ENCODE measurements around the gene LMO7.
"Not testable (repeated sequence)": the region's sequence is repeated elsewhere in the genome, so short reads cannot be mapped to it uniquely, and the experiment has no call there.

The LMO7 gene

GRCh38 chr13:75645141-75645540 is 9.0 kb downstream of the LMO7 start:
- H3K27ac ChIP-seq, result no peak overlapping the region
- no peak for DNase-seq (ENCODE audit: low read depth, low spot score)

- H3K27ac ChIP-seq, result no peak overlapping the region
- no peak for DNase-seq (ENCODE audit: low read depth, low spot score)
Observed at GRCh38 chr13:75647126-75647784, 11.1 kb downstream of the LMO7 start.

GRCh38 chr13:75648446-75648845 is 12.3 kb downstream of the LMO7 start:
- H3K27ac ChIP-seq, result no peak overlapping the region
- no peak for DNase-seq (ENCODE audit: low read depth, low spot score)

DNA sequence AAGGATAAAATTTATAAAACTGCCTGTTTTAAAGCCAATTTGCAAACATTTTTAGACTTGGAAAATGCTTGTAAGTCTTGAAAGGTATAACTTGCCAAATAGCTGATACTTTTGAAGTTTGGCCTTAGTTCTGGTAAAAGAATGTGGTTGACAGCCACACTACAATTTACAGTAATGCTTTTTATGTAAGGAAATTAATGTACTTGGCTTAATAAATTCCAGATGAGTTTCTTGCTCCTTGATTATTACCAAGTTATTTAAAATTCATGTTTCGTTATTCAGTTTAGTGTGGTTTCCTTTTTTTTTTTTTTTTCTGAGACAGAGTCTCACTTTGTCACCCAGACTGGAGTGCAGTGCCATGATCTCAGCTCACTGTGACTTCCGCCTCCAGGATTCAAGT is 14.9 kb downstream of the LMO7 start:
- no peak overlapping the region for H3K27ac ChIP-seq
- no peak for DNase-seq (ENCODE audit: low read depth, low spot score)

DNA sequence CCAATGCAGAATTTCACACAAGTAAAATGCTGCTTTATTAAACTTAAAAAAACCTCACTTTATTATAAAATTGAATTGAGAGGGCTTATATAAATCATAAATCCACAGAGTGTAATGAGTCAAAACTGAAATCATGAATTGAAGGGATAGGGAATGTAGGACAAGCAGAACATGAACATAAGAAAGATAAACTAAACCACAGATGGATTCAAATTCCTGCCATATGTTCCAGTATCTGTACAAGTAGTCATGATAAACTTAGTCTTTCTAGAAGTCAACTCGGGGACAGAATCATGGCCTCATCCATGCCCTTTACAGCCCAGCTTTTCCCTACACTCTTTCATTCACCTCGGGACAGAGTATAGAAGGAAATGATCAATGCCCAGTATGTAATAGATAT is 16.6 kb downstream of the LMO7 start:
- DNase-seq (ENCODE audit: low read depth, low spot score), result no peak
- H3K27ac ChIP-seq, result no peak overlapping the region

DNA sequence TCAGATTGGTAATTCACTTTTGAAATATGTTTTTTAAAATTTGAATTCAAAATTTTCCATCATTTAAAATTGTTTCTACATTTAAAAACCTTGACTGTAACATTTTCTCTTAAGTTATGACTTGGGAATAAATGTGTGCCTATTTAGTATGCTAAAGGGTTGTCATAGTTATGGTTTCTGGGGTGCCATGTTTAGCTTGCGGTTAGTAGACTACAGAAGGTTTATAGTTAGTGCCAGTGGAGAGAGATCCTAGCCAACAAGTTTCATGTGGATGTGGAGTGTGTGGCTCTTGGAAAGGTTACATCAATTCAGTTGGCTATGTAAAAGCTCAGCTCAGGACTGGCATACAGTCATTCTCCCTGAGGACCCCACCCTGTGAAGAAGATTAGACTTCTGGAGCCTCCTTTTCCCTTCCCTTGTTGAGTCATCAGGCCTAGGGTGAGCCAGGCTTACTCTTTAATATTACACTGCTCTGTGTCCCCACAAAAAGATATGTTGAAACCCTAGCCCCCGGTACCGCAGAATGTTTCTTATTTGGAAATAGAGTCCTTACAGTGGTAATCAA is 20.4 kb downstream of the LMO7 start:
- no peak for DNase-seq (ENCODE audit: low read depth, low spot score)
- H3K27ac ChIP-seq, result no peak overlapping the region

DNA sequence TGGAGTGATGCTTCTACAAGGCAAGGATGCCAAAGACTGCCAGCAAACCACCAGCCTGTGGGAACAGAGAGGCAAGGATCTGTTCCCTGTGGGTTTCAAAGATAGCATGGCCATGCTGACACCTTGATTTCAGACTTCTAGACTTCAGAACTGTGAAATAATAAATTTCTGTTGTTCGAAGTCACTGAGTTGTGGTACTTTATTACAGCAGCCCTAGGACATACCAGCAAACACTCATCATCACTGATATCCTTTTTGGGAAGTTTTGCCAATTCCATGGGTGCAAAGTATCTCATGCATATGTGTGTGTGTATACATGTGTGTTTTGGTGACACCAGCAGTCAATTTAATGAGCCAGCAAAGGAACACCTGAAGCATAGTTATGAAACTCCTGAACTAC is 21.0 kb downstream of the LMO7 start:
- no peak overlapping the region for H3K27ac ChIP-seq

GRCh38 chr13:75660694-75661093 is 24.6 kb downstream of the LMO7 start:
- H3K27ac ChIP-seq, result no peak overlapping the region

More for the DNA sequence above, 21.0 kb downstream of the LMO7 start:
- DNase-seq (ENCODE audit: low read depth, low spot score), result no peak

DNA sequence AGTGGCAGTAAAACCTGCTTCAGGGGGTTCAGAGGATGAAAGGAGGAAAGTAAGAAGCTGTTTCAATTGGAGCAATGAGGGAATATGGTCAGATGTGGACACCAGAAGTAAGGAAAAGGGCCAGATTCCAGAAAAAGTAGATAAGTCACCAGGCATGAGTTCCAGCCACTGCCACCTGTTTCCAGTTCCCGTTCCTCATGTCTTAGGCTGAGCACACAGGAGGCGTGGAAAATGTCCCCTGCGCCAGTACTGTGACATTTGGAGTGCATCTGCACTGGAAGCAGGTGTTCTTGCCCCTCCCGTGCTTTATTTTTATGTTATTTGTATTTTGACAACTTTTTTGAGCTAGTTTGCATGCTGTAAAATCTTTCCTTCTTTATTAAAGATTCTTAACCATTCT is 25.3 kb downstream of the LMO7 start:
- no peak for DNase-seq (ENCODE audit: low read depth, low spot score)
- H3K27ac ChIP-seq, result no peak overlapping the region

More at GRCh38 chr13:75660694-75661093, 24.6 kb downstream of the LMO7 start:
- no peak for DNase-seq (ENCODE audit: low read depth, low spot score)

- peak; percentile 64 for DNase-seq (ENCODE audit: low read depth, low spot score)
- peak overlapping the region; percentile 70 for H3K27ac ChIP-seq
Observed at GRCh38 chr13:75666646-75667351, 30.7 kb downstream of the LMO7 start.

DNA sequence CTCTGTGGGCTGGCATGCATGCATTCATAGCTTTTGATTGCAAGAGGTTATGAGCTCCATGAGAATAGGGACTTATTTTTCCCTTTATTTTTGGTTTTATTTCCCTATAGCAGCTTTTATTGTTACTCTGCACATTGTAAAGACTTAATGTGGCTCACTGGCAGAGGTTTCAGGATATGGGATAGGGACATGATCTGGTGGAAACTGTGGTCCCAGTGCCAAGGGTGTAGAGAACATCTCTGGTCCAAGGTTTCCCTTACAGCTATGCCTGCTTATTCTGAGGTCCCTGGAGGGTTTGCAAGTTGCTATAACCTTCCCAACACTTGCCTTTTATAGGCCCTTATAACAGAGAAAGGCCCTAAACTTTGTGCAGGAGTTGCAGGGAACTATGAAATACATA is 33.6 kb downstream of the LMO7 start:
- H3K27ac ChIP-seq, result no peak overlapping the region
- no peak for DNase-seq (ENCODE audit: low read depth, low spot score)

- no peak overlapping the region for H3K27ac ChIP-seq
- DNase-seq (ENCODE audit: low read depth, low spot score), result no peak
Observed at GRCh38 chr13:75670496-75670895, 34.4 kb downstream of the LMO7 start.

GRCh38 chr13:75675421-75675820 is 39.3 kb downstream of the LMO7 start:
- DNase-seq (ENCODE audit: low read depth, low spot score), result no peak
- H3K27ac ChIP-seq, result no peak overlapping the region

DNA sequence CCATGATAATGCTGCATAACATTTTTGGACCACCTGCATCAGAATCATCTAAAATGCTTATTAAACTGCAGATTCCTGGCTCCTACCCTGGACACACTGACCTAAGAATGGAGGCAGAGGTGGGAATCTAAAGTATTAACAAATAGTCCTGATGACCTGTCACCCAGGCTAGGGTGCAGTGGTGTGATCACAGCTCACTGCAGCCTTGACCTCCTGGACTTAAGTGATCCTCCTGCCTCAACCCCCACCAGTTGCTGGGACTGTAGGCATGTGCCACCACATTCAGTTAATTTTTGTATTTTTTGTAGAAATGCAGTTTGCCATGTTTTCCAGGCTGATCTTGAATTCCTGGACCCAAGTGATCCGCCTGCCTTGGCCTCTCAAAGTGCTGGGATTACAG is 43.3 kb downstream of the LMO7 start:
- H3K27ac ChIP-seq, result no peak overlapping the region
- no peak for DNase-seq (ENCODE audit: low read depth, low spot score)

- not testable (repeated sequence) for DNase-seq (ENCODE audit: low read depth, low spot score); H3K27ac ChIP-seq
Observed at GRCh38 chr13:75680251-75680650, 44.1 kb downstream of the LMO7 start.

GRCh38 chr13:75682326-75682725 is 46.2 kb downstream of the LMO7 start:
- DNase-seq (ENCODE audit: low read depth, low spot score), result no peak
- no peak overlapping the region for H3K27ac ChIP-seq

DNA sequence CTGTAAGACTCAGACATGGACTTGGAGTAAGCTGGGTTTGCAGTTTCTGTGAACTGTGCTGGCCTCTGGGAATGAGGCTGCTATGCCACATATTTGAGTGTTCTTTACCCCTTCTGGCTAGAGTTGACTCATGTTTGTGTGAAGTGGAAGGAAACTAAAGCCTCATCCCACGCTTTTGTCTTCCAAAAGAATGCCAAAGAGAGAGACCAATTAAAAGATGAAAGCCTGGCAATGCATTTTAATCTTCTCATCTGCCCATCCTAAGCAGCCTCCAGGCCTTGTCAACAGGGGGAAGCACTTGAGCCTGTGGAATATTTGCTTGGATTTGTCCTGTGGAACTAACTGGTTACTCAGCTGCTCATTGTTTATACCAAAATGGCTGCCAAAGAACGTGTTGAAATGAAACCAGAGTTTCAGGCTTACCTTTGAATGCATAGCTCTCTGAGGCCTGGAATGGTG is 49.1 kb downstream of the LMO7 start:
- peak overlapping the region; percentile 79 for H3K27ac ChIP-seq
- DNase-seq (ENCODE audit: low read depth, low spot score), result peak; percentile 66

- no peak for DNase-seq (ENCODE audit: low read depth, low spot score)
- H3K27ac ChIP-seq, result no peak overlapping the region
Observed at GRCh38 chr13:75687150-75687763, 51.1 kb downstream of the LMO7 start.

GRCh38 chr13:75689686-75690085 is 53.6 kb downstream of the LMO7 start:
- H3K27ac ChIP-seq, result peak overlapping the region; percentile 83
- DNase-seq (ENCODE audit: low read depth, low spot score), result no peak

DNA sequence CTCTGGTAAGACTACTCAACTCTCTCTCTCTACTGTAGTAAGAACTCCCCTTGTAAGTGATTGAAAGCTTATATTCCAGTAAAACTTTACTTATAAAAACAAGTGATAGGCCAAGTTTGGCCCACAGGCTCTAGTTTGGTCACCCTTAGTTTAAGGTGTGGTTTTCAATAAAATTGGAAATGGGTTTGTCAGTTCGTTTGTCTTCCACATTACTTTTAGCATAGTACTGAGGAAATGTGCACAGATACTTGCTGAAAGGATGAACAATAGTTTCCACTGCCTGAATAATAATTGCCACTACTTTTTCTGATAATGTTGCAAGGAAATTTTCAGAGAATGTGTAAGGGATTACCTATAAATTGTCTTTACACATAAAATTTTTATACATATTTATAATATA is 54.5 kb downstream of the LMO7 start:
- peak overlapping the region; percentile 83 for H3K27ac ChIP-seq
- DNase-seq (ENCODE audit: low read depth, low spot score), result no peak

DNA sequence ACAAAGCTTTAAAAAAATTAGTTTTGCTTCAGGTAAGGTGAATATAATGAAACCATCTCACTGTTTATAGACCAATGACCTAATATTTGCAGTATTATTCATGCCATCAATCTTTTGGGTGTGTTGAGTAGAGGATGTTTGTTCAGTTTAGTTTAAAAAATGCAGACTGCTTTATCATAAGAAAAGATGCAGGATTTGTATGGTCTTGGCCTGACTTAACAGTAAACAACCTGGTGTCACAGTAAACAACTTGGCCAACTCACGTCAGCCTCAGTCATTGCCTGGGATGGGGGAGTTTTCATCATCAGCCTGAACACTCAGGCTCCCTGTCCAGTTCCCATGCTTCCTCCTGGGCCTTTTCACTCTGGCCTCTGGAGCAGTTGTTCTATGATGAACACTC is 55.1 kb downstream of the LMO7 start:
- DNase-seq (ENCODE audit: low read depth, low spot score), result peak; percentile 89
- H3K27ac ChIP-seq, result peak overlapping the region; percentile 83
